Measurements from ENCODE around the gene ZIC4. TPM values are rescaled to one million over a fixed set of nuclear protein-coding genes. Genes with fewer than 3 reads are reported as not detected.
A peak's percentile ranks its signal among the peaks of the same experiment; 100 is the strongest.

The ZIC4 gene
- total and polyA plus RNA-seq, 3 experiments from 2014 or later, result not detected

DNA sequence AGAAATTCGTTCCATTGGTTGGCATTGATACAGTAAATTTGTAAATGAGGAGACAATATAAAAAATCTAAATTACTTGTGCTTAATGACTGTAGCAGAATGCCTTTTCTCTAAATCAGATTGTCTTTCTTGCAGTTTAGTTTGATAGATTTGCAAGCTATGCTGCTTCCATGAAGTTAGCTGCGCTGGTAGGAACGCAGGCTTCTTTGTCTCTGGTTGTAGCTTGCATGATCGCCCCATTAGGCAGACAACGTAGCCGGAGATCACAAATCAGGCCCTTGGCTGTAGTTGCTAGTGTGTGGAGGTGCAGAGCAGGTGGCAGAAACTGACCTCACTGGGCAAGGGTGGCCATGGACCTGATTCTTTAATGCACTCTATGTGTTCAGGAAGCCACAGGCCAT, 8.9 kb upstream of the ZIC4 start:
- H3K27me3 ChIP-seq (ENCODE audit: insufficient read depth, low read length, poor library complexity, severe bottlenecking), result peaks cover 53% of the 10 kb centered on the region
- no peaks in the 10 kb centered on the region for H3K9me3 ChIP-seq (ENCODE audit: low read length)
- H3K4me1 ChIP-seq (ENCODE audit: insufficient read depth, low read length), result no peaks in the 10 kb centered on the region
- no peaks in the 10 kb centered on the region for H3K36me3 ChIP-seq (ENCODE audit: insufficient read depth, low read length)
- H3K4me3 ChIP-seq (ENCODE audit: low read length), result no peak overlapping the region
- no peak overlapping the region for H3K27ac ChIP-seq (ENCODE audit: low read depth, low read length)
- ChIA-PET POLR2A (no interaction called here), CTCF (no interaction called here)
- H3K4me1 Mint-ChIP-seq, result peaks cover 21 to 36% (median 27%) of the 10 kb centered on the region in 3 donors
- H3K27ac Mint-ChIP-seq, result no peak overlapping the region
- peaks cover 63 to 86% of the 10 kb centered on the region in 2 donors for H3K27me3 Mint-ChIP-seq
- H3K4me3 Mint-ChIP-seq, result no peak overlapping the region
- H3K36me3 Mint-ChIP-seq, result peaks cover 0 to 15% (median 0%) of the 10 kb centered on the region in 3 donors
- no peak for DNase-seq
- H3K9me3 Mint-ChIP-seq, result peaks cover 4 to 45% (median 19%) of the 10 kb centered on the region in 5 donors

DNA sequence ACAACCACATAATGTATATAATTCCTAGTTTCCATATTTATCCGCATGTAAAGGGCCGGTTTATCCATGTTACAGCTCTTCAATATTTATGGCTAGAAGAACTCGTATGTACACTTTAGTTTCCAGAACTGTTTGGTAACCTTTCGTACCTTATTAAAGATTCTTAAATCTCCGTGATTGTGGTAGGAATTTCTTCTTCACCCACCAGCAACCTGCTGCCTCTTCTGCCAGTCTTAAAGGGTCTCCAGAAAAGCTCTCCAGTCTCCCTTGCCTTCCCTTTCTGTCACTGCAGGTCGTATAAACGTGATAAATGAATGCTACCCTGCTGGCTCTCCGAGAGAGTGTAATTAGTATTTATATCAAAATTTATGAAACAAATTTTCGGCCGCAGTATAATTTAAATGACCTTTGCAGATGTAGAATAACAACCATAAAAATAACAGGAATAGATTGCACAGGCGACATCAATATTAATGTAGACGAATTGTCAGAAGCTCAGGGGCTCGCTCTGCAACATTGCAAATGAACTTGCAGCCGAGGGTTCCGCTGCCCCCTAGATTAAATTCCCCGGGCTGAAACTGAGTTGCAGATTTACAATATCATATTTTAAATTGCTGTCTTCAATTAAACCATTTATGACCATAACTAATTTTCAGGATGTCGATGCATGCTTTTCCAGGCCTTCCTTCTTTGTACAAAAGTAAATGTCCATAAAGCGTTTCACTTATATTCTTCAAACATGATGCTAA, 8.2 kb upstream of the ZIC4 start:
- no peak for DNase-seq
- POLR2A ChIA-PET, result no interaction called here
- Histone ChIP-seq H3K4me3 (ENCODE audit: low read length) (no peak overlapping the region), H3K27ac (ENCODE audit: low read depth, low read length) (no peak overlapping the region), H3K27me3 (ENCODE audit: insufficient read depth, low read length, poor library complexity, severe bottlenecking) (peaks cover 45% of the 10 kb centered on the region), H3K36me3 (ENCODE audit: insufficient read depth, low read length) (no peaks in the 10 kb centered on the region), H3K9me3 (ENCODE audit: low read length) (no peaks in the 10 kb centered on the region), H3K4me1 (ENCODE audit: insufficient read depth, low read length) (no peaks in the 10 kb centered on the region)
- peaks cover 21 to 32% (median 27%) of the 10 kb centered on the region in 3 donors for H3K4me1 Mint-ChIP-seq
- CTCF ChIA-PET, result no interaction called here
- H3K9me3 Mint-ChIP-seq, result peaks cover 4 to 38% (median 13%) of the 10 kb centered on the region in 5 donors
- peaks cover 0 to 9% (median 0%) of the 10 kb centered on the region in 3 donors for H3K36me3 Mint-ChIP-seq
- peak overlapping the region in 1 of 8 donors; percentile 29 for H3K27ac Mint-ChIP-seq
- H3K4me3 Mint-ChIP-seq, result peak overlapping the region in 2 of 7 donors; percentile 6 to 15
- H3K27me3 Mint-ChIP-seq, result peaks cover 55 to 79% of the 10 kb centered on the region in 2 donors

DNA sequence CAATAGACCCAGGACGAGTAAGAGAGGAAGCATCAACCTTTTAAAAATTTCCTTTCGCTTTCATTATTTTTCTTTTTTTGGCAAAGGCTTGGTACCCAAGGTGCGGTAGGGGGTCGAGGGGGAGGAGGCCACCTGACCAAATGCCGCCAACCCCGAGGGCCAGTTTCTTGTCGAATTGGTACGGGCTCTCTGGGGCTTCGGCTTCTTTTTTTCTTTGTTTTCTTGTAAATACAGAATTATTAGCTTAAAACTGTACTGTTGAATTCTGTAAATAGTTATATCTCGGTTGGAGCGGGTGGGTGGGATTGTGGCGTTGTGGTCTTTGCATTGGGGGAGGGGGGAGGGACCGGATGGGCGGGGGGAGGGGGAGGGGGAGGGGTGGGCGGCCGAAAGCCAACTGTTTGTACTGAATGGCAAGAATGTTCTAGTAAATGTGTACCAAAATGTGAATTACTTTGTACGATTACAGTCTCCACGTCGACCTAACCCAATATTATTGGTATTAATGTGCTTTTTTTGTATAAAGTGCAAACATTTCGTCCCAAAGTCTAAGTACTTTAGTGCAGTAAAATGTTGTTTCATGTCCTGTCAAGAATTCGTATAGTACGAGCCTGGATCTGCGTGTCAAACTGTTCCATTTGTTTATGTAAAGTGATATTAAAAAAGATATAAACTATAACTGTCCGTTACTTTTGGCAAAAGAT, 7.5 kb upstream of the ZIC4 start:
- Histone ChIP-seq H3K4me1 (ENCODE audit: insufficient read depth, low read length) (no peaks in the 10 kb centered on the region), H3K9me3 (ENCODE audit: low read length) (no peaks in the 10 kb centered on the region), H3K36me3 (ENCODE audit: insufficient read depth, low read length) (no peaks in the 10 kb centered on the region), H3K27me3 (ENCODE audit: insufficient read depth, low read length, poor library complexity, severe bottlenecking) (peaks cover 39% of the 10 kb centered on the region), H3K27ac (ENCODE audit: low read depth, low read length) (no peak overlapping the region), H3K4me3 (ENCODE audit: low read length) (no peak overlapping the region)
- Mint-ChIP-seq H3K9me3 (peaks cover 4 to 39% (median 18%) of the 10 kb centered on the region in 5 donors), H3K4me3 (peak overlapping the region; percentile 41 to 84 (median 70)), H3K27me3 (peaks cover 60 to 82% of the 10 kb centered on the region in 2 donors), H3K36me3 (peaks cover 0 to 8% (median 0%) of the 10 kb centered on the region in 3 donors), H3K27ac (peak overlapping the region in 1 of 8 donors; percentile 9), H3K4me1 (peaks cover 23 to 31% (median 27%) of the 10 kb centered on the region in 3 donors)
- no peak for DNase-seq
- ChIA-PET POLR2A (no interaction called here), CTCF (no interaction called here)

DNA sequence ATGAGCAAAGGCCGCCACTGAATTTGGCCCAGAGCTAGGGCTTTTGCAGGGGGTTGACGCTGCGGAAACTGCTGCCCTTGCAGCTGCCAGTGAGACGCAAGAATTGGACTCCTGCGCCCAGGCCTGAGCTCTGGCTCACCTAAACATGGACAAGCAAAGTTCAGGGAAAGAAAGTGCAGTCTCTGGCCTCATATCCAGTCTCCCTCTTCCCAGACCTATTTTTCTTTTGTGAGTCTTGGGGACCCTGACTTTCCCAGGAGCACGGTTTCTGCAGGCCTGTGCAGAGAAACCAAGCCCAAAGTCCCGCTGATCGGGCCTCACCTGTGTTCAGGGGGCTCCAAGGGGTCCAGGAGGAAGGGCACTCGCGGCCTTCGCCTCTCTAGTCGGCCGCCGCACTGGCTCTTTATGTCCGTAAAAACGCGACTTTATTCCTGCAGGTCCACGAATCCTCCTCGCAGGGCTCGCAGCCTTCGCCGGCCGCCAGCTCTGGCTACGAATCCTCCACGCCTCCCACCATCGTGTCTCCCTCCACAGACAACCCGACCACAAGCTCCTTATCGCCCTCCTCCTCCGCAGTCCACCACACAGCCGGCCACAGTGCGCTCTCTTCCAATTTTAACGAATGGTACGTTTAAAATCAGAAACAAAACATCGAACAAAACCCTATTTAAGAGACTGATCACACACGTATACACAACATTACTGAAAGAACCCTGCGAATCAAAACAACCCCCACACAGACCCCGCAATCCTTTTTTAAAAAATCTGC, 6.8 kb upstream of the ZIC4 start:
- H3K4me3 Mint-ChIP-seq, result peak overlapping the region; percentile 41 to 84 (median 70)
- Histone ChIP-seq H3K9me3 (ENCODE audit: low read length) (no peaks in the 10 kb centered on the region), H3K4me3 (ENCODE audit: low read length) (no peak overlapping the region), H3K36me3 (ENCODE audit: insufficient read depth, low read length) (no peaks in the 10 kb centered on the region), H3K4me1 (ENCODE audit: insufficient read depth, low read length) (no peaks in the 10 kb centered on the region), H3K27ac (ENCODE audit: low read depth, low read length) (no peak overlapping the region), H3K27me3 (ENCODE audit: insufficient read depth, low read length, poor library complexity, severe bottlenecking) (peaks cover 39% of the 10 kb centered on the region)
- ChIA-PET POLR2A (no interaction called here), CTCF (no interaction called here)
- H3K27me3 Mint-ChIP-seq, result peaks cover 63 to 82% of the 10 kb centered on the region in 2 donors
- peaks cover 0 to 8% (median 1%) of the 10 kb centered on the region in 3 donors for H3K36me3 Mint-ChIP-seq
- peaks cover 25 to 34% (median 32%) of the 10 kb centered on the region in 3 donors for H3K4me1 Mint-ChIP-seq
- H3K9me3 Mint-ChIP-seq, result peaks cover 10 to 42% (median 26%) of the 10 kb centered on the region in 5 donors
- peak overlapping the region in 1 of 8 donors; percentile 9 for H3K27ac Mint-ChIP-seq
- DNase-seq, result no peak

DNA sequence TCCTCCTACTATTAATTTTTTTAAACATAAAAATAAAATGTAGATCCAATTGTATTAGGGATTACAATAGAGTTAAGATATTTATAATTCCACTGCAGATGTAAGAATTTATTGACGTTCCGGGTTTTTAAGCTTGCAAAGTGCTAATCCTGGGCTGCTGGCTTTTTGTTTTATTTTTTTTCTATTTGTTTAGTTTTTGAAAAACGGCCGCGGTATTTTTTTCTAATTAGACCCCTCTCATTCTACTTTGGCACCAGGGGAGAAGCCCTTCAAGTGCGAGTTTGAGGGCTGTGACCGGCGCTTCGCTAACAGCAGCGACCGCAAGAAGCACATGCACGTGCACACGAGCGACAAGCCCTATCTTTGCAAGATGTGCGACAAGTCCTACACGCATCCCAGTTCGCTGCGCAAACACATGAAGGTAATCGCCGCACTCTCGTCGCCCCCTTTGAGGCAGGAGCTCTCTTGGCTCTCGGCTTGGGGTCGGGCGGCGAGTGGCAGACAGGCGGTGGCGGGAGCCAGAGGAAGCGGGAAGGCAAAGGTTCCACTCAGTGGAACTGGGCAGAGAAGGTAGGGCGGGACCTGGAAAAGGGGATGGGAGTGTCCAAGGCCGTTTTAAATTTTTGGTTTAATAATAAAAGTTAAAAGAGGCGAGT, 6.0 kb upstream of the ZIC4 start:
- CTCF ChIA-PET, result no interaction called here
- no peak for DNase-seq
- Histone ChIP-seq H3K4me3 (ENCODE audit: low read length) (no peak overlapping the region), H3K36me3 (ENCODE audit: insufficient read depth, low read length) (no peaks in the 10 kb centered on the region), H3K9me3 (ENCODE audit: low read length) (no peaks in the 10 kb centered on the region), H3K4me1 (ENCODE audit: insufficient read depth, low read length) (no peaks in the 10 kb centered on the region), H3K27ac (ENCODE audit: low read depth, low read length) (no peak overlapping the region), H3K27me3 (ENCODE audit: insufficient read depth, low read length, poor library complexity, severe bottlenecking) (peaks cover 39% of the 10 kb centered on the region)
- peak overlapping the region in 1 of 8 donors; percentile 23 for H3K27ac Mint-ChIP-seq
- peaks cover 64 to 82% of the 10 kb centered on the region in 2 donors for H3K27me3 Mint-ChIP-seq
- POLR2A ChIA-PET, result no interaction called here
- H3K4me3 Mint-ChIP-seq, result peak overlapping the region in 5 of 7 donors; percentile 6 to 70 (median 39)
- peaks cover 26 to 35% (median 33%) of the 10 kb centered on the region in 3 donors for H3K4me1 Mint-ChIP-seq
- peaks cover 12 to 45% (median 30%) of the 10 kb centered on the region in 5 donors for H3K9me3 Mint-ChIP-seq
- peaks cover 0 to 8% (median 1%) of the 10 kb centered on the region in 3 donors for H3K36me3 Mint-ChIP-seq

DNA sequence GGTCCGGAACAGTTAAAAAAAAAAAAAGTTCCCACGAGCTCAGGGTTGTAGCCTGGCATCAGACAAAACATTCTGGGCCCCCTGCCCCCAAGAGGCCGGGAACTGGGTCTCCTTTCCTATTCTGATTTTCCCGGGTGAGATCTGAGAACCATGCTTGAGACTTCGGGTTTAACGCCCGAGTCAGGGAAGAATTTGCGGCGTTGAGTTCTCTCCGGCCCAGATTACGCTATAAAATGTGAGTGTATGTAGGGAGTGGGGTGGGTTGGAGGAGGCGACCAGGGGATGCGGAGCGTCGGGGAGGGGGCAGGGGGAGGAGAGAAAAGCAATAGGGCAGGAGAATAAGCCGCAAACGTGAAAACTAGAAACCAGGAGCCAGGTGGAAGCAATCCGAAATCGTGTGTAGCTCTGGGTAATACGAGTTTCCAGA, 5.5 kb upstream of the ZIC4 start:
- Histone ChIP-seq H3K27me3 (ENCODE audit: insufficient read depth, low read length, poor library complexity, severe bottlenecking) (peaks cover 39% of the 10 kb centered on the region), H3K27ac (ENCODE audit: low read depth, low read length) (no peak overlapping the region), H3K4me3 (ENCODE audit: low read length) (no peak overlapping the region), H3K9me3 (ENCODE audit: low read length) (no peaks in the 10 kb centered on the region), H3K36me3 (ENCODE audit: insufficient read depth, low read length) (no peaks in the 10 kb centered on the region), H3K4me1 (ENCODE audit: insufficient read depth, low read length) (no peaks in the 10 kb centered on the region)
- Mint-ChIP-seq H3K36me3 (peaks cover 0 to 8% (median 1%) of the 10 kb centered on the region in 3 donors), H3K4me3 (peak overlapping the region in 4 of 7 donors; percentile 15 to 65 (median 38)), H3K27me3 (peaks cover 68 to 81% of the 10 kb centered on the region in 2 donors), H3K9me3 (peaks cover 12 to 47% (median 30%) of the 10 kb centered on the region in 5 donors), H3K4me1 (peaks cover 26 to 35% (median 33%) of the 10 kb centered on the region in 3 donors), H3K27ac (peak overlapping the region in 1 of 8 donors; percentile 30)
- CTCF ChIA-PET, result no interaction called here
- POLR2A ChIA-PET, result no interaction called here
- no peak for DNase-seq

DNA sequence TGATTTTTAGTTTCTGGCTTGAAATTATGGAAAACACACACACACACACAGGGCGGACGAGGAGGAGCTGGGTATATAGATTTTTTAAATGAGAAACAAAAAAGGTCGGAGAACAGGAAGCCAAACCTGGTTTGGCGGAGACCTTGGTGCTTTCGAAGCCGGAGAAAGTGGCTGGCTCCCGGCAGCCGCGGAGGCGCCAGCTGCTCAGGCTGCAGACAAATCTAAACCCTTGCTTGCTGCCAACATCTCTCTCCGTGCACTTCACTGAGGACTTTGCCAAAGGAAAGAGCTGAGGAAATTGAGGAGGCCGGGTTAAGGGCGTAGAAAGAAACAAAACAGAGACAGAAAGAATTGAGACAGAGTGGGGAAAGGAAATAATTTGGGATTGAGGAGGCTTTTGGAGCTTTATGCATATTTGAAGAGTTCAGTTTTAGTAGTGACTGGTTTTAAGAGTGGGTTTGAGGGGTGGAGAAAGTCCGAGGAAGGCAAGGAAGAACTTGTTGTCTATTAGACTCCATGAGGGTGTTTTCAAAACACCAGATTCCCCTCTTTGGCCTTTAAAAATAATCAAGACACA, 5.0 kb upstream of the ZIC4 start:
- no peak overlapping the region for H3K4me3 ChIP-seq (ENCODE audit: low read length)
- H3K27me3 Mint-ChIP-seq, result peaks cover 72 to 81% of the 10 kb centered on the region in 2 donors
- peaks cover 26 to 35% (median 33%) of the 10 kb centered on the region in 3 donors for H3K4me1 Mint-ChIP-seq
- peak overlapping the region; percentile 3 to 73 (median 49) for H3K4me3 Mint-ChIP-seq
- H3K4me1 ChIP-seq (ENCODE audit: insufficient read depth, low read length), result no peaks in the 10 kb centered on the region
- no peaks in the 10 kb centered on the region for H3K36me3 ChIP-seq (ENCODE audit: insufficient read depth, low read length)
- no peak overlapping the region for H3K27ac ChIP-seq (ENCODE audit: low read depth, low read length)
- peaks cover 12 to 52% (median 35%) of the 10 kb centered on the region in 5 donors for H3K9me3 Mint-ChIP-seq
- H3K9me3 ChIP-seq (ENCODE audit: low read length), result no peaks in the 10 kb centered on the region
- peaks cover 42% of the 10 kb centered on the region for H3K27me3 ChIP-seq (ENCODE audit: insufficient read depth, low read length, poor library complexity, severe bottlenecking)
- CTCF ChIA-PET, result no interaction called here
- peak overlapping the region in 1 of 8 donors; percentile 30 for H3K27ac Mint-ChIP-seq
- peaks cover 0 to 8% (median 1%) of the 10 kb centered on the region in 3 donors for H3K36me3 Mint-ChIP-seq
- POLR2A ChIA-PET, result no interaction called here
- no peak for DNase-seq
